ENCODE results near the gene SPHK2. TPM values are rescaled to one million over a fixed set of nuclear protein-coding genes. Genes with fewer than 3 reads are reported as not detected.

Gene SPHK2
- total RNA-seq, 4 donors from 2014 or later: 28.0 to 34.7 (median 30.1) TPM

- peak overlapping the region; percentile 94 to 99 (median 99) for H3K27ac ChIP-seq
- H3K9me3 ChIP-seq: no peaks in the 10 kb centered on the region
- DNase-seq (ENCODE audit: low spot score in 2 of 2): peak; percentile 99
- 0% methylated on average over 34 to 36 of the region's 38 CpGs for WGBS, 2 donors
- peak; percentile 21 to 72 for TF ChIP-seq POLR2A (IDR thresholded peaks at IDR 0.05)
- peak; percentile 28 to 91 for TF ChIP-seq EP300 (IDR thresholded peaks at IDR 0.05)
- peak in 1 of 5 experiments; percentile 42 for TF ChIP-seq CTCF (IDR thresholded peaks at IDR 0.05)
- H3K27me3 ChIP-seq: no peaks in the 10 kb centered on the region
- peak overlapping the region; percentile 49 to 85 (median 64) for H3K4me3 ChIP-seq
- peaks cover 0 to 55% (median 39%) of the 10 kb centered on the region in 4 donors for H3K4me1 ChIP-seq
- H3K36me3 ChIP-seq: peaks cover 0 to 2% (median 0%) of the 10 kb centered on the region in 3 donors
Measured at GRCh38 chr19:48637449-48637947, 18.2 kb downstream of the SPHK2 start.

DNA sequence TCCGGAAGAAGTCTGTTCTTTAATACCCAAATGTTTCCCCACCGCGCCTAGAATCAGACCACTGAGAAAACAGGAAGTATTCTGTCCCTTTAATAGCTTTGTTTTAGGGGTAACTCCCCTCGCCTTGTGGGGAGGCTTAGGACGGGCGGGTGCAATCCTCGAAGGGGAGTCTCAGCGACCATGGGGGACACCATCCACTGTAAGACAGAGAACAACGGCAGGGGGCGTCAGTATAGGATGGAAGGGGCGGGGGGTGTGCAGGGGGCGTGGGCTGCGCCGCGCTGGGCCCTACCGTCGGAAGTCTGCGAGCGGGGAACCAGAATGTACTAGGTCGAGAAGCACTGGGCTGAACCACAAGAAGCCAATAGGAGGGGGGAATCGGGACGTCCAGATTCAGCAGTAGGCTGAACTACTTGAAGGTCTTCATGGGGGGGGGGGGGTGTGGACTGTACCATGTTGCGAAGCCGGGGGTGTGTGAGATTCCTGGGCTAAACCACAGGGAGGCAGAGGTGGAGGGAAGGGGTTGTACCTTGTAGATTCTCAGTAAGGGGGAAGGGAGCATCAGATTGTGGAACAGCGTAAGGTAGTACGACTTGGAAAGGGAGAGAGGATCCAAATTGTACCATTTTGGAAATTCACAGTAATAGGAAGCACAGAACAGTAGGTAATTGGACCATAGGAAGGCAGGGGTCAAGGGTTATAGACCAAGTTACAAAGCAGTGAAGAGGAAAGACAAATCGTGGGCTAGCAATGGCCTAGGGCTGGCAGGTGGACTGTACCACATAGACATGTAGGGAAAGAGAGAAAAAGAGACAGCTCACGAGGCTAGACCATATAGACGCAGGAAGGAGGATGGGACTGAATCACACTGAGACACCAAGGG lies 18.9 kb downstream of the SPHK2 start:
- WGBS, 2 donors: 6 to 8% methylated on average over 28 to 29 of the region's 29 CpGs
- no peaks in the 10 kb centered on the region for H3K9me3 ChIP-seq
- H3K4me1 ChIP-seq: peaks cover 0 to 48% (median 32%) of the 10 kb centered on the region in 4 donors
- H3K4me3 ChIP-seq: peak overlapping the region; percentile 49 to 85 (median 64)
- no peaks in the 10 kb centered on the region for H3K36me3 ChIP-seq
- H3K27me3 ChIP-seq: no peaks in the 10 kb centered on the region
- H3K27ac ChIP-seq: peak overlapping the region; percentile 94 to 99 (median 99)
- DNase-seq (ENCODE audit: low spot score in 2 of 2): peak in 1 of 2 donors; percentile 81
- TF ChIP-seq CTCF (IDR thresholded peaks at IDR 0.05) (peak in 2 of 5 experiments; percentile 8 to 21), EP300 (IDR thresholded peaks at IDR 0.05) (peak in 1 of 2 donors; percentile 31), POLR2A (IDR thresholded peaks at IDR 0.05) (peak; percentile 12 to 37)

DNA sequence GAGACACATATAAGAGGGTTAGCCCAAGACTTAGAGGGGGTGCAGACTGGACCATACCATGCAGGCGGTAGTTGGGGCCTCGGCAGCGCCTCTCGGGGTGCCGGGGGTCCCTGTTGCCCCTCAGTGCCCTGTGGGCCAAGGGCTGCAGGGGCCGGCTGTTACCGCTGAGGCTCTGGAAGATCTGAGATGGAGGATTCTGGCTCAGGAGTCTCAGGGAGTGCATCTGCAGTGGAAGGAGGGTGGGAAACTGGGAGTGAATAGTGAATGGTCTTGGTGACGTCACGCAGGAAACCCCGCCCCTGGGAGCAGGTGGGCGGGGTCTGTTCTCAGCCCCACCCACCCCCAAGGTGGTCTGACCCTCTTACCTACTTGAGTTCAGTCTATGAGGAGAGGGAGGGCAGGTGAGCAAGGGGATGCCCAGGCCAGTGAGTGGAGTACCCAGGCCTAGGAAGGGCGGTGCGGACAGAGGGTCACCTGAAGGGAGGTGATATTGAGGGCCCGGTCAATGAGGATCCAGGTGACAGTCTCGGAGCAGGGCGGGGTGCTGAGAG lies 19.6 kb downstream of the SPHK2 start:
- TF ChIP-seq EP300 (IDR thresholded peaks at IDR 0.05): no peak
- no peak for TF ChIP-seq POLR2A (IDR thresholded peaks at IDR 0.05)
- TF ChIP-seq CTCF (IDR thresholded peaks at IDR 0.05): no peak
- Histone ChIP-seq H3K36me3 (no peaks in the 10 kb centered on the region), H3K27me3 (no peaks in the 10 kb centered on the region), H3K4me3 (peak overlapping the region in 3 of 4 donors; percentile 23 to 85 (median 71)), H3K4me1 (peaks cover 0 to 41% (median 25%) of the 10 kb centered on the region in 4 donors), H3K27ac (peak overlapping the region; percentile 94 to 99 (median 99)), H3K9me3 (no peaks in the 10 kb centered on the region)
- no peak for DNase-seq (ENCODE audit: low spot score in 2 of 2)
- WGBS, 2 donors: 72 to 74% methylated on average over 16 of the region's 16 CpGs

GRCh38 chr19:48639483-48640375 lies 20.4 kb downstream of the SPHK2 start:
- Histone ChIP-seq H3K27me3 (no peaks in the 10 kb centered on the region), H3K4me3 (no peak overlapping the region), H3K36me3 (no peaks in the 10 kb centered on the region), H3K4me1 (peaks cover 0 to 40% (median 19%) of the 10 kb centered on the region in 4 donors), H3K27ac (peak overlapping the region in 2 of 4 donors; percentile 99), H3K9me3 (no peaks in the 10 kb centered on the region)
- 70 to 74% methylated on average over 32 to 33 of the region's 33 CpGs for WGBS, 2 donors
- TF ChIP-seq CTCF (IDR thresholded peaks at IDR 0.05) (no peak), POLR2A (IDR thresholded peaks at IDR 0.05) (no peak), EP300 (IDR thresholded peaks at IDR 0.05) (no peak)
- DNase-seq (ENCODE audit: low spot score in 2 of 2): no peak
